Measurements from ENCODE around the gene IL17RA.

Gene IL17RA

DNA sequence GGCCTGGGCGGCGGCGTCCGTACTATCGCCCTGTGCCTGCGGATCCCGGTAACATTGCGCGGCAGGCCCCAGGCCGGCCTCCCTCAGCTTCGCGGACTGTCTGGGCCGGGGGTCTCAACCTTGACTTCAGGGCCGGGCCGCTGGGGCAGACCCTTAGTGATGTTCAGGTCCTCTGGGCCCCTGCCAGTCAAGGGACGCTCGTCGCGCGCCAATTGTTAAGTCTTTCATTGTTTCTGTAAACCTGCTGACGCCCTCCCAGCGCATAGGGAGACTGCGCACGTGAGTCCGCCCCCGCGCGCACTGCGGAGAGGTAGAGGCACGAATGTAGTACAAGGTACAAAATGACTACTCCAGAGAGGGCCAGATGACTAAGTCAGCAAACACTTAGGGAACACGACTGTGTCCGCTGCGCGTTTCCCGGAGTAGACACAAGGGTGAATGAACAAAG, 74.7 kb downstream of the IL17RA start:
- DNase-seq, result peak; percentile 20

DNA sequence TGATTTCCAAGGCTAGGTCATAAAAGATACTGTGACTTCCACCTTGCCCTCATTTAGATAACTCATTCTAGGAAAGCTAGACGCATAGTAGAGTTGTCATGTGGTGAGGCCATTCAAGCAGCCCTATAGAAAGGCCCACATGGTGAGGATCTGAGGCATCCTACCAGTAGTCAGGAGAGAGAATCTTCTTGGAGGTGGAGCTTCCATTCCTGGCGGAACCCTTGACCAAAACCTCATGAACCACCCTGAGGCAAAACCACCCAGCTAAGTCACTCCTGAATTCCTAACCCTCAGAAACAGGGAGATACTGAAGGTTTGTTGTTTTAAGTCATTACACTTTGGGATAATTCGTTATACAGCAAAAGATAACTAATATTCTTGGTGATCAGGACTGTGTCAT, 77.2 kb downstream of the IL17RA start:
- no peak for DNase-seq

DNA sequence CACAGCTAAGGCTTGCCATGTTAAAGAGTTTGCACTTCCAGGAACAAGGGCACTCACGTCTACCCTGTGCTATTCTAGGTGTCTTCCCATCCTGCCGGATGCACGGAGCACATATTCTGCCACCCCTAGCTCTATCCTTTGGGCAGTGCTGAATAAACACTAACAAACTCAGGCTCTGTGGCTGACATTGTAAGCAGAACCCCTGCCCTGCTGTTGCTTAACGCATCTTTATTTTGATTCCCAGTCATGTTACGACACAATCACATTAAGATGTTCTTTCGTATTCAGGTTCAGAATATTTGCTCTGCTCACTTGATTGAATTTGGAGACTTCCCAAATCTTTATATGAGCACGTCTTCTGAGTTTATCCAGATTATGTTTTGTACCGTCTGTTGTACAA, 77.9 kb downstream of the IL17RA start:
- DNase-seq, result no peak

DNA sequence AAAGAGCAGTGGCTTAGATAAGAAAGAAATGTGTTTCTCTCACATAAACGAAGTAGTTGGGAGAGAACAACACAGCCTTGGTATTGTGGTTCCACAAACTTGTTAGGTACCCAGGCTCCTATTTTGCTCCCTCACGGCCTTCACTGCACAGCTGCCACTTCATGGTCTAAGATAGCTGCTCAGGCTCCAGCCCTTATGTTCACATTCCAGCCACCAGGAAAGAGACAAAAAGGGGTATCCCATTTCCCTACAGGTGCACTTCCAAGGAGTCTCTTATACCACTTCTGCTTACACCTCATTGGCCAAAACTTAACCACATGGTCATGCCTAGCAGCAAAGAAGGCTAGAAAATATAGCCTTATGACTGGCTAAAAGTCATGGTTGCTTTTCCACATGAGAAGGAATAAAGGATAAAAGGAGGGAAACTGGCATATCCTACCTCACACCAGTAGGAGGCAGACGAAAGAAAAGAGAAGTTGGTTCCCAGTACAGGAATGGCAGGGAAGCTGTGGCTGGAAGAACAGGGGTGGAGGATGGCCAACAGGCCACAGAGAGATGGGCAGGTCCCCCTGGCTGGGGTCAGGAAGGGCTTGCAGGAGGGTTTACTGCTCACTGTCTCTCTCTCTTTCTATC, 79.7 kb downstream of the IL17RA start:
- DNase-seq, result no peak
